ENCODE data around the gene SLC39A1.

The SLC39A1 gene

DNA sequence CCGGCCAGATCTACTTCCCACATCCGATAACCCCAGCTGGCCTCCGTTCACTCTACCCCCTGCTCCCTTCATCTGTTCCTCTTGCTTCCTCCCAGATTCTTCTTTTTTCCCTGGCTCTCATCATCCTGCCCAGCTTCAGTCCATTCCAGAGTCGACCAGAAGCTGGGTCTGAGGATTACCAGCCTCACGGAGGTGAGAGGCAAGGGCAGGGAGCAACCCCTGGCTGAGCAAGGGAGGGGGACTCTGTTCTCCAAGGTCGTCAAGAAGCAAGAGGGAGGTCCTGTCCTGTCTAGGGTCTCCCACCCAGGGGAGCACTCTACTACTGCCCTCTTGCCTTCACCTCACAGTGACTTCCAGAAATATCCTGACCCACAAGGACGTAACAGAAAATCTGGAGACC, 10.2 kb upstream of the SLC39A1 start:
- DNase-seq: no peak

DNA sequence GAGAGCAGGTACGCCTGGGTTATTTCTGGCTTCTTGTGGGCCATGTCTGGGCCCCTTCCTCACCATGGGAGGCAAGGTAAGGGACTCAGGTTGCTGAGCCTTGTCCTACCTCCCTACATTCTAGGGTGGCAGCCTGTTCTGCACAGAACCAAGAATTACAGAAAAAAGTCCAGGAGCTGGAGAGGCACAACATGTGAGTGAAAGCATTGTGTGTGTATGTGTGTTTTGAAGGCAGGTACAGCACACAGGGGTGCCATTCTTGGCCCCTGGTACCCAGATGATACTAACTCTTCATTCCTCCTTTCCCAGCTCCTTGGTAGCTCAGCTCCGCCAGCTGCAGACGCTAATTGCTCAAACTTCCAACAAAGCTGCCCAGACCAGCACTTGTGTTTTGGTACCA, 9.7 kb upstream of the SLC39A1 start:
- DNase-seq: no peak

DNA sequence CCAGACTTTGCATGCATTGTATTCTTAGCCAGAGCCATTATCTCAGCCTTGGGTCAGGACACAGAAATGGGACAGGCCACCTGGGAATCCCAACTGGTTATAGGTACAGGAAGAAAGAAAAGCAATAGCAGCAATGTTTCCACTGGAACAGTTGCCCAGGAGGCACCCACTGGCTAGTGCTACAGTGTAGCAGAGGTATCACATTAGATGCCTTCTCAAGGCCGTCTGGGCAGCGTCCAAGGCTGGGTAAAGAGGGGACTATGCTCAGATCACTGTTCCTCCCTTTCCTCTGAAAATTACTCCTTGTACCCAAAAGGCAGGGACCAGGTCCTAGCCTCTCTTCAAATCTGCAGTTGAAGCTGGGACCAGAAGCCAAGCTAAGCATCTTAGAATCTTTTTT, 7.0 kb upstream of the SLC39A1 start:
- no peak for DNase-seq

DNA sequence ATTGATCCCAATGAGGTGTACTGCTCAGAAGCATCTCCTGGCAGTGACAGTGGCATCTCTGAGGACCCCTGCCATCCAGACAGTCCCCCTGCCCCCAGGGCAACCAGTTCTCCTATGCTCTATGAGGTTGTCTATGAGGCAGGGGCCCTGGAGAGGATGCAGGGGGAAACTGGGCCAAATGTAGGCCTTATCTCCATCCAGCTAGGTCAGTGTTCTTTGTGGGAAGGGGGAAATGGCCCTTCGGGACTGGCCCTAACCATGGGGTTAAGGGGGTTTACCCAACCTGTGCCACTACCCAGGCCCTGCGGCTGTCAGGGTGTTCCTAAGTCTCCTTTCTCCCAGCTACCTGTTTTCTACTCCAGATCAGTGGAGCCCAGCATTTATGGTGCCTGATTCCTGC, 5.6 kb upstream of the SLC39A1 start:
- no peak for DNase-seq

DNA sequence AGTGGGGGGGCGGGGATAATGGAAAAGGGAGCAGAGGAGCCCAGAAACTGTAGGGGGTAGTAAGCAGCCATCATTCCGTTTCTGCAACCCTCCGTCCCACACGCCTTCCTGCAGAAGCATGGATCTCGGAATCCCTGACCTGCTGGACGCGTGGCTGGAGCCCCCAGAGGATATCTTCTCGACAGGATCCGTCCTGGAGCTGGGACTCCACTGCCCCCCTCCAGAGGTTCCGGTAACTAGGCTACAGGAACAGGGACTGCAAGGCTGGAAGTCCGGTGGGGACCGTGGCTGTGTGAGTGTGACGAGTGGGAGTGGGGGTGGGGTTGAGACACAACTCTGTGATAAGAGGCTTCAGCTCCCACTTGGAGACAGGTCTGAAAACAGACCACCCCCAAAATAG, 5.1 kb upstream of the SLC39A1 start:
- DNase-seq: no peak

DNA sequence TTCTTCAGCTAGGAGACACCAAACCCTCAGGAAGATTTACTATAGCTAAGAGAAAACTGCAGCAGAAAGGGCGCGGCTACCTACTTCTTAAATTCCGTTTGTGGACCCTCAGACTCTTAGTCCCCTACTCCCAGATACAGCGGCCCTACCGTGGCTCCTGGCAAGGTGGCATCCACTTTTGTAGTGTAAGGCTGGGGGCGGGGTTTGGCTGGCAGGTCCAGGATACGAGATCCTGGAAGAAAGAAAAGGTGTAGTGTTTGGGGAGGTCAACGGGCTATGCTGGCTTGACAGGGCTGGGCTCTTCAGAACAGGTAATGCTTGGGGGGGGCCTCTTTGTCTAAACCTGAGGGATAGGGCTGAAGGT, 4.6 kb upstream of the SLC39A1 start:
- DNase-seq: no peak

DNA sequence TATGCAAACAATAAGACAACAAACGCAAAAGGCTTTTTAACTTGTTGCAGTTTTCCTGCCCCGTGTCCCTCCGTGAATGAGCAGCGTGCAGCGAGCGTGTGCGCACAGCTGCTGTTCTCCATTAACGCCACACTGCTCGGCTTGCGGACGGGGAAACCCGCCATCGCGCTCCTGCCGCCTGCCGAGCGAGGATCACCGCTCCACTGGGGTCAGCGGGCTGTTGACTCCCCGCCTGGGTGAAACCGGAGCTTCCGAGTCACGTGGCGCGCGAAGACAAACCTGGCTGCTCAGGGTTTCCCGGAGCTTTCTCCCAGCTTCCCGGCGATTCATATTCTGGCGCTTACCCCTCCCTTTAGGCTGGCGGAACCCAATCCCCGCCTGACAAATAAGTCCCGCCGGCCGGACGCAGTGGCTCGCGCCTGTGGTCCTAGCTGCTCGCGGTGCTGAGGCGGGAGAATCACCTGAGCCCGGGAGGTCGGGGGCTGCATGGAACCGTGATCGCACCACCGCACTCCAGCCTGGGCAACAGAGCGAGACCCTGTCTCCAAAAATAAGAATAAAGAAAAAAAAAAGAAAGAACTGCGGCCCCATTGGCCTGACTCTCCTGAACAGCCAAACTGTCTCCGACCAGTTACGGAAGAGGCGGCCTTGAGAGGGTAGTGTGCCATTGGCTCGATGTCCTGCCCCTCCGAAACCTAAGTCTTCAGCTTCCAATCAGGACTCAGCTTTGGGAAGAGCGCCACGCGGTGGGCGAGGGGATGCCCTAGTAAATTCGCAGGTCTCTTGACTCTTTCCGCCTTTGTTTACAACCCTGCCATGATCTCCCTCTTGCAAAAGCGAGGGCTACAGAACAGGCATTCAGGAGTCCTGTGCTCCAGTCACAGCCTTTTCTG, 4.0 kb upstream of the SLC39A1 start, which contains the start of gene CREB3L4:
Gene CREB3L4, plus strand, starts transcription at position 796 of the 893 bp plus-strand sequence. CDS start 624 bp downstream, outside the sequence.
- DNase-seq: peak; percentile 87

DNA sequence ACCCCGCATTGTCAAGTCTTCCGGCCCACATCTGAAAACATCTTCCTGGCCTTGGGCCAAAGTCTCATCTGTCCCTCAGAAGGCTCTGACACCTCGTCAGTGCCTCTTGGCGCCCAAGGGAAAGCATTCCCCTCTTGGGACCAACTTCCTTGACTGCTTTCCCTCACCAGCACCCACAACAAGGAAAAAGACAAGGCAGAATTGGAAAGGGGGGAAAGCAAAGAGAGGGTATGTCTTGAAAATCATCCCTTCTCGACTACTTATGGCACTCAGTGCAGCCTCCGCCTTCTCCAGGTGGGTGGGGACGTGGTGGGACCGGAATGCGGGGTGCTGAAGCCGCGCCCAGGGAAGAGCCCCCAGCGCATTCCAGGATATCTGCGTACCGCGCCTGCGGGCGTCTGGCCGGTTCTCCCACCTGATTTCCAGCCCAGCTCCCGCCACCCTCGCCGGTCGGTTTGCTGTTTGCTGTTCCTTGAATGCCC, 554 bp upstream of the SLC39A1 start:
- no peak for DNase-seq

DNA sequence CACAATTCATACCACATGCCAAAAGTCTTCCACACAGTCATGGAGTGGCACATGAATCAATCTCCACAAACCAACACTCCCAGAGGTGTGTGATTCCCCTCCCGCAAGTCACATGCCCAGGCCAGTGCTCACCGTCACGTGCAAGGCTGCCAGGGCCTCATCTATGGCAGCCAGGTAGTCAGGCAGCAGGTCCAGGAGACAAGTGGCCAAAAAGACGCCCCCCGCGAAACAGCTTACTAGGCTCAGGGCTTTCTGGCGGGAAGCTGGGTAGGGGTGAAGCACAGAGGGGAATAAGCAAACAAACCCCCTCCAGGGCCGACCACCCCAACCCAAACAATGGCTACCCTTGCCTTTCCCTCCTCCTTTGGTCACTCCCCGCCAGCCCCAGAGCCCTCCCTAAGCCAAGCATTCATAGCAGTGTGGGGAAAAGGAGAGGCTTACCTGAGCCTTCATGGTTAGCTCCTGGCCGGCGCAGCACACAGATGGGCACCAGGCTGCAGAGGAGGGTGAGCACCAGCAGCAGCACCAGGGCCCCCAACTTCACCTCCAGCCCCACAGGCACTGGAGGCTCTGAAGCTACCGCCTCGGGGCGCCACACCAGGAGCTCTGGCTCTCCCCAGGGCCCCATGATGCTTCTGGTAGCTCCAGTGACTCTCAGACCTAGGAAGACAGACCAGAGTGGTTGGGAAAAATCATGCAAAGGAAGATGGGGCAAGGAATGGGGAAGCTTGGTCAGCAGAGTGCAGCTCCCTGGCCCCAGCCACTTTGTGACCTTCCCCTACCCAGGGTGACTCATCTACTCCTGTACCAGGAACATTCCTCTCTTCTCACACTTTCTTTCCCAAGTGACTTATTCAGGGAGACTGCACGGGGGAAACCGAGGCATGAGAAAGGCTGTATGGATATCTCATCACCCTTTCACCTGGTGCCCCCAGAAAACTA, 978 bp downstream of the SLC39A1 start:
- DNase-seq: no peak

DNA sequence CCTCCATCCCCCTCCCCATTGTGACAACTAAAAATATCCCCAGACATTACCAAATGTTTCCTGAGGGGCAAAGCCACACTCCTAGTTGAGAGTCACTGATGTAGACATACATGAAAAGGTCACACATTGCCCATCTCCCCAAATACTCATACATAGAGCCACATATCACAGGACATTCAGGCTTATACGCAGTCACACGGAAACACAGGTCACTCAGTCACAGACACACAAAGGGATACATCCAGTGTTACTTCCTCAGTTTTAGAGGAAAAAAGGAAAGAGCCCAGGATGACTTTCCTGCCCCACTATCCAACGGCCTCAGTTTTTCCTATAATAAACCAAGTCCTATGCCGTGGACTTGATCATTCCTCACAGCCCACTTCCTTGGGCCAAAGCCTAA, 1.9 kb downstream of the SLC39A1 start:
- DNase-seq: no peak

DNA sequence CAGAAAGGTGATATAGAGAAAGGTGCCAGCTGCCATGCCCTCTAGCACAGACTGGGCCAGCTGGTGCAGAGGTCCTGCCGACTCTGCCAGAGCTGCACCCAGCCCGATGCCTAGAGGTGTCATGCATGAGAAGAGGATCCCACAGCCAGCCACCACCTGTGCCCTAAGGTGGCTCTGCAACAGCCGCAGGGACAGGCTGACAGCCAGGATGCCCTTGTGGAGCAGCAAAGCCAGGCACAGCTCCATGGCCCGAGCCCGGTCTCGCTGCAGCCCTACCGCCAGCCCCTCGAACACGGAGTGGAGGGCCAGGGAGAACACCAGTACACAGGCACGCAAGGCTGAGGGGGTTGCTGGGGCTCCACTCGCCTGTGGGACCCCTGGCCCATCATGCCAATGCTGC, 3.1 kb downstream of the SLC39A1 start:
- no peak for DNase-seq

DNA sequence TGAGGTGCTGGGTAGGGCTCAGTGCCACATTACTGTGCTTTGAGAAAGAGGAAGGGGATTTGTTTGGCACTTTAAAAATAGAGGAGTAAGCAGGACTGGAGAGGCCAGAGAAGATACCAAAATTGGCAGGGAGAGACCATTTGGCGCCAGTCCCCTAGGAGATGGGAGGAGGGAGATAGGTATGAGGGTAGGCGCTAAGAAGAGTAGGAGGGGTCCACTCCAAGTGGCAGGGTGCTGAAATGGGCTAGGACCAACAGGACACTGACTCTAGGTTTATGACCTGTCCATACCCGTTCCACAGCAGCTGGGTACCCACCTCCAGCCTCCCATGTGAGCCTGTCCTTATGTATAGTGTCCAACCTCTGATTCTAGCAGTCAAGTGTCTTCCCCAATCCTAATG, 3.9 kb downstream of the SLC39A1 start:
- DNase-seq: no peak

DNA sequence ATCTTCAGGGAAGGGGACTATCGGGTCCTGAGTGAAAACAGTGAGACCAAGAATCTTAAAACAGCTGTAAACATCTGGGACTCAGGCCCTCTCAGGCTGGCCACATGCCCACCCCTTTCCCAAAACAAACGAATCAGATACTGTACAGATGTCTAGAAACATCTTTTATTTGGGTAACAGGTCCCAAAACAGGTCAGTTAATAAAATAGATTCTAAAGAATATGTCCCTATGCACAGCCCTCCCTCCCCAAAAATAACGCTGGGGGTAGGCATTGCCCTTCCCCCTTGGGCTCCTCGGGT, 4.4 kb downstream of the SLC39A1 start:
- DNase-seq: no peak

DNA sequence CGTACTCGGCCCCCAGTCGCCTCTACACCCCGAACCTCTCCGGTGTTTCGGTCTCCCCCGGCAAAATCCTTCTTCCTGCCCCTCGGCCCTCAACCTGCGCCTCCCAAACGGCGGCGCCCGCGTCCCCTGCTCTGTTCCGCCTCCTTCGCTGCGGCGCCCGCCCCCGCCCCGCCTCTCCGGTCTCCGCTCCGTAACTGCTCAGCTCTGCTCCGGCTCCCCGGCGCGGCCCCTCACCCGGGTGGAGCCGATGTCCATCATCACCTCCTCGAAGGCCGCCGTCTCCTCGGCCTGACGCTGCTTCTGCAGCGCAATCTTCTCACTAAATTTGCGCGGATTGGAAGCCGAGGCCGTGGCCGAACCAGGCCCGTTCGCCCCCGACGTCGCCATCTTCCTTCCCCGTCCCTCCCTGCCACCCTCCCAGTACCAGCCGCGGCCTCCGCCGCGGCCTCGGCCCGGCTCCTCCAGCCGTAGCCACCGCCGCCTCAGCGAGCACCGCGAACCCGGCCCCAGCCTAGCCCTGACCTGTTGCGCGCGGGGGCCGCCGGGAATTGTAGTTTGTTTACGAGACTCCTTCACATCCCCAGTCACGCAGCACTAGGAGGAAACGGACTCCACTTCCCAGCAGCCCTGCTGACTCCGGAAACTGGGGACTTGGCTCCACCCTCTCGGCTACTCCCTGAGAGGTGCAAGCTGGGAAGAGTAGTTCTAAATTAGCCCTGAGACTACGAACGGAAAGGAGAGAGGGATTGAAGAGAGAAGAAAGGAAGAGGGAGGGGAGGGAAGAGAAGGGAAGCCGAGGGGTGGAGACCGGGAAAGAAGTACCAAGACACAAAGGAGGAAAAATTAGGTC, 5.0 kb downstream of the SLC39A1 start, which contains the start of gene CRTC2:
Gene CRTC2, minus strand, starts transcription at position 502 of the 850 bp plus-strand sequence. Its CDS starts 115 bp downstream, at position 387.
- DNase-seq: peak; percentile 97

DNA sequence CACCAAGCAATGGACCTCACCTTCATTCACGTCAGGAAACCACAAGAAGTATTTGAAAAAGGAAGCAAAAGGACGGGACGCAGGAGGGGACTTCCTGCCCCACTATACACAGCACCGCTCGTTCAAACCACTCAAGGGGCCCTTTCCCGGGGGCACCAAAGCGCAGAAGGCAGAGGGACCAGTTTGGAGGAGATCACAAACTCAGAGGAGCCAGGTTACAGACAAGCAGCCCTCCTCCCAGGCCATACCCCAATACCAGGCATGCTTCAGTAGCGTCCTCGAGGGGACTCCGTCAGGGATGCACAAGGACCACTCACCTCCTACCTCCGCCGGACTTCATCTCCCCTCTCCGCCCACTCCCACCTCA, 5.6 kb downstream of the SLC39A1 start:
- peak; percentile 60 for DNase-seq

DNA sequence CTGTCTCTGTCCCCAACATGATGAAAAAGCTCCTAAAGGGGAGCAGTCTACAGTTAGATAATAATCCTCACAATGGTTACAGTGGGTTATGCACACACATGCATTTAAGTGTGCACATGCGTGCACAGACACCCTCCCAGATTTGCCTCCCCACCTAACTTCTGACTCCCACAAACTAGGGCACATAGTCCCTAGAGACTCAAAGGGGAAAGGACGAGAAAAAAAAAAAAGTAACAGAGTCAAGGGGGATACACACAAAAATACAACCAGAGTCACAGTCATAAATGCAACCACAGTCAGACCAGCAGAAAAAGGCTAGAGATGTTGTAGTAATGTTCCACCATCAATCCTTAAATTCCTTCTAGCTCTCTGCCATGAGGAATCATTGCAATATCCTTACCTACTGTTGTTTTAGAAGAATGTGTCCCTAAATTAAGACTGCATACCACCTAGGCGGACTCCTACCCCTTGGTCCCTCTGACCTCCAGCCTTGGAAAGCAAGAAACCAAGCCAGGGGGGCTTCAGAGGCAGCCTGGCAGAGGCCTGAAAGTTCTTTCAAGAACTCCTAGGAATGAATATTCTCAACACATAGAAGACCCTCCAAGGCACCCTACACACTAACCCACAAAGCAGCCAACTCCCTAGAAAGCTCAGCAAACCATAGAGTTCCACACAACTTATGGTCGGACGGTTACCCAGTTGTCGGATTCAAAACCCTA, 6.2 kb downstream of the SLC39A1 start:
- no peak for DNase-seq

DNA sequence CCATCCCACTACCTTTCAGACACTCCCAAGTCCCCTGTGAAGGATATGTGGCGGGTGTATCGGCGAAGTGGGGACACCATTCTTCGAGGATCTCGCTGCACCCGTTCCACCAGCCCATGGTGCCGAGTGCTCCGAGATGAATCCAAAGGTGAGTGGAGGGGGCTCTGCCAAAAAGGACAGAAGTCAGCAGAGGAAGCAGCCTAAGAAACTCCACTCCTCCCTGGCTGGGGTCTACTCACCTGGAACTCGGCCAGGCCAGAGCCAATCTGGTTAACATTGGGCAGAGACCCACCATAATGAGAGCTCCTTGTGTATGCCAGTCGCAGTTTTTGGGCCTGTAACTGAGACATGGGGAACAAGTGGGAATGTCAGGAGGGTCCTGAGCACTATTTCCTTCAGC, 8.5 kb downstream of the SLC39A1 start:
- no peak for DNase-seq

DNA sequence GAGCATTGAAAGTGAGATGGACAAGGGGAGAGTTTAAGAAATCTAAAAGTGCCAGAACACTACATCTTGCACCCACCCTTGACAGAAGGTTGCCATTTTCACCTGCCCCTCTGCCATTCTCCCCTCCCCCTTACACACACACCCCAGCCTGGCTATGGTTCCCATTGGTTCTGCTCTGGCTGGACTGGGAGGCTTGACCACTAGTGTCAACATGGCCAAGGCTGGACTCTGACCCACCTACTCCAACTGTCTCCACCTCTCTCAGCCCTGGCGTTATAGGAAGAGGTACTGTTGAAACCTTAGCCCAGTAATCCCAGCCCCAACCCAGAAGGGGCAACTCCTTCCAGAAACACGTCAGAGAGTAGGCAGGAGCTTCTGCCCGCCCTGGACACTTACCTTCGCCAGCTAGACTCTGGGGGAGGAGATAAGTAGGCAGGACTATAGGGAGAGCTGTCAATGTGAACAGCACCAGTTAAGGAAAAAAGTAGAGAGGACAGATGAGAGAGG, 9.4 kb downstream of the SLC39A1 start:
- DNase-seq: no peak

DNA sequence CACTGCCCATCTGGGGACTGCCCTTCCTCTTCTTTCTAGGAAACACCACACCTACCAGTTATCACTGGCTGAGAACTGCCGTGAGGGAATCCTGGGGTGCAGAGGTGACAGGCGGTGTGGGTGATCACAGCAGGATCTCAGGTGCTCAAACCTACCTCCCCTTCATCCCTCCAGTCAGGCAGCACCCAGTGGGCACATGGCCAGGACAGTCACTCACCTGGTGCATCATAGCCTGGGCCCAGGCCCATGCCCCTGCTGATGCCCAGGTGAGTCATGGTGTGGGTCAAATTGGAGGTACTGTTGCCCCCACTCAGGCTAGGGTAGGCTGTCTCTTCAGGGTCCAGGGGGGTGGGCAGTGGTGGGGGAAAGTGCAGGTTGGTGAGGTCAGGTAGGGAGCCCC, 11.5 kb downstream of the SLC39A1 start:
- DNase-seq: no peak

DNA sequence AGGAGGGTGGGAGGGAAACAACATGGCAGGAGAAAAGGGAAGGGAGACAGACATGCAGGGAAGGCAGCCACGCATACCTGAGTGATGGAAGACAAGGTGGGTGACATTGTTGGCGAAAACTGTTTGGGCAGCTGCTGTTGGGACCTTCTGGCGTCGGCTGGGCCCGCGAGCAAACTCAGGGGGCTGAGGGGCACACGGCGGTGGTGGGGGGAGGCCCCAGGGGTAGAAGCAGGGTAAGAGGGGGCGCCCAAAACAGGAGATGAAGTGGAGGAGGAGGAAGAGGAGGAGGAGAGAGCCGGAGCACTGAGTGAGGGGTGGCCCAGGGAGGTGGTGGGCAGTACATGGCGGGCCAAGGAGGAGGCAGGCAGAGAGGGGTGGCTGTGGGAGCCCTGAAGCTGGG, 12.2 kb downstream of the SLC39A1 start:
- DNase-seq: no peak

DNA sequence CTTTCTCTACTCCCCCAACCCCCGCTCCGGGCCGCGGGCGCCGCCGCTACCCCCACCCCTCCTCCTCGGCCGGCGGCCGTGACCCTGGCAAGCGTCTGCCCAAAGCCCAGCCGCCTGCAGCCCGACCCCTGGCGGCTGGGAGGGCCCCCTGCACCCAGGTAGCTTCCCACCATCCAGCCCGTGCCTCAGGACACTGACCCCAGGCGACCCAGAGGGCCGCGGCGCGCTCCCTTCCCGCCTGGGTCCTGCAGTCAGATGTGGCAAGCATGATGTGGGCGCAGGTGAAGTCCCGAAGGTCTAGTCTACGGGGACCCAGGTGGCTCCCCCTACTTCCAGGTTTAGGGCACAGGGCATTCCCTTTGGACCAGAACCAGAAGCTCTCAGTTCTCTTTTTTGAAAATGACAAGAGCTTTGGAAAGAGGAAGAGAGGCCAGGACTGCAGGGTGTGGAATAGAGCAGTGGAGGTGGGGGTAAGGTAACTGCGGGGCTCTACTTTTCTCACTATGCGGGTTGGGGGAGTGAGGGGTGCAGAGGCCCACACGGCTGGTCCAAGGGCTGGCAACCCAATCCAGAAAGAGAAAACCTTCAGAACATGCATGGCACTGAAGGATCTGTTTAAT, 16.6 kb downstream of the SLC39A1 start, which contains the start of gene DENND4B:
Gene DENND4B, minus strand, starts transcription at position 97 of the 620 bp plus-strand sequence. CDS start 2,344 bp downstream, outside the sequence.
- peak; percentile 68 for DNase-seq
